Keratinocyte (primary cell): ENCODE data around the gene IFITM10. TPM values are rescaled to one million over a fixed set of nuclear protein-coding genes. Genes with fewer than 3 reads are reported as not detected.

Source experiments
- DNase-seq: peaks from one replicate; pipeline ENCODE4 v3.0.0-alpha.2; 2011; ENCODE audit warnings: low read depth, missing footprints, low spot score
- FAIRE-seq: peaks from 2 replicates; lab custom pipeline; 2011; peaks lifted over from hg19 to GRCh38; lab: Jason Lieb, UNC
- H2AFZ ChIP-seq: 2 replicates; pipeline ENCODE4 v1.6.0; 2012; ENCODE audit warnings: low read length, control low read depth, inconsistent platforms; ENCODE audit not compliant: control insufficient read depth
- H3K27ac ChIP-seq: 2 replicates; pipeline ENCODE4 v1.5.1; 2011; ENCODE audit warnings: low read length; ENCODE audit not compliant: control insufficient read depth, insufficient read depth
- H3K27me3 ChIP-seq: 3 replicates; pipeline ENCODE4 v1.6.0; 2011; ENCODE audit warnings: low read length; ENCODE audit not compliant: control insufficient read depth, insufficient read depth; ENCODE audit errors: extremely low read depth
- H3K36me3 ChIP-seq, 2 experiments: 2 replicates in 1 of 2; 3 replicates in 1 of 2; pipeline ENCODE4 v1.5.1; 2011; ENCODE audit warnings: low read length in 2 of 2, mild to moderate bottlenecking in 1 of 2; ENCODE audit not compliant: control insufficient read depth in 2 of 2, insufficient read depth in 2 of 2; ENCODE audit errors: extremely low read depth in 1 of 2
- H3K4me1 ChIP-seq: 3 replicates; pipeline ENCODE4 v1.5.1; 2011; ENCODE audit warnings: low read length; ENCODE audit not compliant: control insufficient read depth, insufficient read depth; ENCODE audit errors: extremely low read depth
- H3K4me2 ChIP-seq: 3 replicates; pipeline ENCODE4 v1.6.0; 2011; ENCODE audit warnings: low read depth, low read length; ENCODE audit not compliant: control insufficient read depth, insufficient read depth; ENCODE audit errors: extremely low read depth
- H3K4me3 ChIP-seq, 3 experiments: fragments of 200-600 bp in 1 of 3; sonication (generic) in 1 of 3; 2 replicates in 2 of 3; 3 replicates in 1 of 3; pipeline ENCODE4 v1.5.1; 2011 to 2016; ENCODE audit warnings: low read length in 3 of 3, mild to moderate bottlenecking in 3 of 3, control low read depth in 2 of 3, inconsistent platforms in 1 of 3, low read depth in 1 of 3, mixed read lengths in 1 of 3, mixed run types in 1 of 3, moderate library complexity in 1 of 3; ENCODE audit not compliant: control insufficient read depth in 2 of 3, insufficient read depth in 2 of 3; ENCODE audit errors: extremely low read depth in 1 of 3
- H3K79me2 ChIP-seq: 2 replicates; pipeline ENCODE4 v1.6.0; 2012; ENCODE audit warnings: low read length; ENCODE audit not compliant: control insufficient read depth, insufficient read depth
- H3K9ac ChIP-seq: 3 replicates; pipeline ENCODE4 v1.6.0; 2011; ENCODE audit warnings: low read length; ENCODE audit not compliant: control insufficient read depth, insufficient read depth; ENCODE audit errors: extremely low read depth
- H3K9me1 ChIP-seq: 3 replicates; pipeline ENCODE4 v1.6.0; 2011; ENCODE audit warnings: low read length; ENCODE audit not compliant: control insufficient read depth, insufficient read depth; ENCODE audit errors: extremely low read depth
- H3K9me3 ChIP-seq: 2 replicates; pipeline ENCODE4 v1.5.1; 2012; ENCODE audit warnings: low read depth, low read length; ENCODE audit not compliant: control insufficient read depth
- H4K20me1 ChIP-seq: 3 replicates; pipeline ENCODE4 v1.6.0; 2011; ENCODE audit warnings: low read length; ENCODE audit not compliant: control insufficient read depth, insufficient read depth; ENCODE audit errors: extremely low read depth
- CTCF ChIP-seq, 3 experiments: IDR thresholded peaks in 1 of 3; conservative IDR thresholded peaks in 1 of 3; optimal IDR thresholded peaks in 1 of 3; 2 replicates in 2 of 3; 3 replicates in 1 of 3; pipeline versions ENCODE3 to v1.5.1; 2011; ENCODE audit warnings: low read length in 3 of 3, mild to moderate bottlenecking in 3 of 3, moderate library complexity in 2 of 3, control low read depth in 1 of 3, inconsistent platforms in 1 of 3; ENCODE audit not compliant: insufficient read depth in 2 of 3; ENCODE audit errors: extremely low read depth in 1 of 3
- EZH2 ChIP-seq: IDR thresholded peaks from one replicate; pipeline ENCODE4 v1.6.1; 2012; ENCODE audit warnings: inconsistent platforms, mild to moderate bottlenecking, low read length, moderate library complexity
- dilution Hi-C: fragments of 300-500 bp; cut with MboI; formaldehyde crosslinking; loops from one replicate; pipeline ENCODE4 v1.7.0; 2020; ENCODE audit warnings: low sequenced_read_pairs; ENCODE audit not compliant: extremely low pct_ligation_motif_present
- polyA plus RNA-seq, 5 experiments: library from polyadenylated mRNA; depleted of rRNA in 3 of 5; stranded (reverse) in 3 of 5; stranded (forward) in 1 of 5; unstranded in 1 of 5; fragments of >200 nt; gene quantifications; 1 replicate in 1 of 5; 2 replicates in 3 of 5; 3 replicates in 1 of 5; pipeline versions ENCODE4 v1.2.1 to v1.2.3, GENCODE V29; 2011 to 2012; ENCODE audit warnings: missing spikeins in 2 of 5, low read depth in 1 of 5, low replicate concordance in 1 of 5

The IFITM10 gene
- polyA plus RNA-seq, 1 donor (not counting 4 experiments of a cell fraction or from before 2014, with no cell fraction given): 0.14 TPM

DNA sequence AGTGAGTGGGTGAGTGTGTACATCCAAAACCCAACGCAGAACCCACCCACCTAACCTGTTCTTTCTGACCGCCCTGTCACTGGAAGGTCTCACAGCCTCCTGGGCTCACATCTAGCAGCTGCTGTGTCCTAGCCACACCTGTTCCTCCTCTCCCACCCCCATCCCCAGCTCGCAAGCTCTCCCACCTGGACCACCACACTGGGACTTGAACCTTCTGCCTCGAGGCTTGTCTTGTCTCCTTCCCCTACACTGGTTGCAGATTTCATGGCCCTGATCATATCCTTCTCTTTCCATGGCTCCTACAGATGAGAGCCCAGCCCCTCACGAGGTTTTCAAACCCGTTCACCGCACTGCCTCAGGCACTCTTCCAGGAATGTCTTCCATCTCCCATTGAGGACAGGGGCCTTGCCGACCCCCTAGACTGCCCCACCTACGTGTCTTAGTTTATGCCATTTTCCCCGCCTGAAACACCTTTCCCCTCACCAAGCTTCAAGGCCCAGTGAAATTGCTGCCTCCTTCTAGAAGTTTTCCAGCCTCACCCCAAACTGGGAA lies 6.7 kb downstream of the IFITM10 start:
- Histone ChIP-seq H3K4me2 (no peak overlapping the region), H3K4me3 (no peak overlapping the region), H3K9me3 (no peaks in the 10 kb centered on the region), H4K20me1 (peaks cover 5% of the 10 kb centered on the region), H3K4me1 (peaks cover 16% of the 10 kb centered on the region), H3K27ac (no peak overlapping the region), H3K9ac (no peak overlapping the region), H3K27me3 (peaks cover 34% of the 10 kb centered on the region), H2AFZ (no peak overlapping the region), H3K9me1 (no peaks in the 10 kb centered on the region), H3K36me3 (no peaks in the 10 kb centered on the region), H3K79me2 (no peaks in the 10 kb centered on the region)
- dilution Hi-C loops: no loop called here
- TF ChIP-seq CTCF (optimal IDR thresholded peaks at IDR 0.05 in 1 of 3, IDR thresholded peaks at IDR 0.05 in 1 of 3, conservative IDR thresholded peaks at IDR 0.05 in 1 of 3; ENCODE audit: extremely low read depth in 1 of 3, insufficient read depth in 2 of 3, low read length in 3 of 3) (no peak), EZH2 (no peak)
- FAIRE-seq (no peak), DNase-seq (no peak)

- no peaks in the 10 kb centered on the region for H3K9me3 ChIP-seq
- H3K4me3 ChIP-seq: no peak overlapping the region
- dilution Hi-C loops: no loop called here
- H4K20me1 ChIP-seq: peaks cover 5% of the 10 kb centered on the region
- DNase-seq: no peak
- H3K36me3 ChIP-seq: no peaks in the 10 kb centered on the region
- no peak overlapping the region for H3K4me2 ChIP-seq
- H3K27me3 ChIP-seq: peaks cover 32% of the 10 kb centered on the region
- no peak for TF ChIP-seq CTCF (optimal IDR thresholded peaks at IDR 0.05 in 1 of 3, IDR thresholded peaks at IDR 0.05 in 1 of 3, conservative IDR thresholded peaks at IDR 0.05 in 1 of 3; ENCODE audit: extremely low read depth in 1 of 3, insufficient read depth in 2 of 3, low read length in 3 of 3)
- no peak for TF ChIP-seq EZH2
- H3K79me2 ChIP-seq: no peaks in the 10 kb centered on the region
- no peak overlapping the region for H2AFZ ChIP-seq
- no peak overlapping the region for H3K9ac ChIP-seq
- H3K27ac ChIP-seq: no peak overlapping the region
- no peak for FAIRE-seq
- H3K9me1 ChIP-seq: no peaks in the 10 kb centered on the region
- H3K4me1 ChIP-seq: peaks cover 11% of the 10 kb centered on the region
Observed at GRCh38 chr11:1742869-1743584, 7.4 kb downstream of the IFITM10 start.
